GM19467 (cell line): Measurements from ENCODE around the gene RPS26.
A peak's percentile ranks its signal among the peaks of the same experiment; 100 is the strongest.
"Not testable (repeated sequence)": the region's sequence is repeated elsewhere in the genome, so short reads cannot be mapped to it uniquely, and the experiment has no call there.

Source experiments
- ATAC-seq: cut with Tn5 transposase; IDR thresholded peaks from one replicate; pipeline ENCODE4 v1.9.1; 2021; ENCODE audit warnings: mild to moderate bottlenecking, moderate library complexity; ENCODE audit not compliant: unreplicated experiment

Gene RPS26

GRCh38 chr12:56041552-56042429 is at the start of gene RPS26:
RPS26 (plus strand) TSS chr12:56041918; CDS start chr12:56042167, 249 bp downstream.
- peak; percentile 80 for ATAC-seq

- ATAC-seq, result no peak
Observed at GRCh38 chr12:55993230-55993853, 48.4 kb upstream of the RPS26 start.

GRCh38 chr12:55995366-55995765 is 46.4 kb upstream of the RPS26 start:
- ATAC-seq, result no peak

- ATAC-seq, result no peak
Observed at GRCh38 chr12:55996201-55996714, 45.5 kb upstream of the RPS26 start.

GRCh38 chr12:55996715-55997534 is 44.8 kb upstream of the RPS26 start, which contains the start of gene SUOX:
SUOX (plus strand) TSS chr12:55997276; CDS start chr12:56002222, 4,946 bp downstream.
- ATAC-seq, result peak; percentile 97

- ATAC-seq, result peak; percentile 4
Observed at GRCh38 chr12:55997535-55997859, 44.2 kb upstream of the RPS26 start.

GRCh38 chr12:55999522-55999921 is 42.2 kb upstream of the RPS26 start:
- ATAC-seq, result not testable (repeated sequence)

GRCh38 chr12:55999999-56000540 is 41.6 kb upstream of the RPS26 start:
- not testable (repeated sequence) for ATAC-seq

- ATAC-seq, result no peak
Observed at GRCh38 chr12:56001487-56002100, 40.1 kb upstream of the RPS26 start.

GRCh38 chr12:56003376-56003775 is 38.3 kb upstream of the RPS26 start:
- ATAC-seq, result not testable (repeated sequence)

- no peak for ATAC-seq
Observed at GRCh38 chr12:56004211-56004610, 37.5 kb upstream of the RPS26 start.

- ATAC-seq, result peak; percentile 22
Observed at GRCh38 chr12:56007564-56008559, 33.9 kb upstream of the RPS26 start.

- no peak for ATAC-seq
Observed at GRCh38 chr12:56010111-56010570, 31.6 kb upstream of the RPS26 start.

- ATAC-seq, result no peak
Observed at GRCh38 chr12:56011509-56012090, 30.1 kb upstream of the RPS26 start.

- no peak for ATAC-seq
Observed at GRCh38 chr12:56013482-56013881, 28.2 kb upstream of the RPS26 start.

GRCh38 chr12:56014205-56014604 is 27.5 kb upstream of the RPS26 start:
- ATAC-seq, result no peak

- ATAC-seq, result no peak
Observed at GRCh38 chr12:56017181-56017580, 24.5 kb upstream of the RPS26 start.

GRCh38 chr12:56018356-56018755 is 23.4 kb upstream of the RPS26 start:
- no peak for ATAC-seq
